GM12873 (cell line): Measurements from ENCODE around the gene CWF19L2.

Source experiments
- CTCF ChIP-seq: IDR thresholded peaks from 2 replicates; pipeline ENCODE4 v1.5.1; 2012; ENCODE audit warnings: low read depth, mild to moderate bottlenecking, moderate library complexity, low read length, control low read depth; ENCODE audit not compliant: insufficient read depth; ENCODE audit errors: missing control alignments

The CWF19L2 gene

DNA sequence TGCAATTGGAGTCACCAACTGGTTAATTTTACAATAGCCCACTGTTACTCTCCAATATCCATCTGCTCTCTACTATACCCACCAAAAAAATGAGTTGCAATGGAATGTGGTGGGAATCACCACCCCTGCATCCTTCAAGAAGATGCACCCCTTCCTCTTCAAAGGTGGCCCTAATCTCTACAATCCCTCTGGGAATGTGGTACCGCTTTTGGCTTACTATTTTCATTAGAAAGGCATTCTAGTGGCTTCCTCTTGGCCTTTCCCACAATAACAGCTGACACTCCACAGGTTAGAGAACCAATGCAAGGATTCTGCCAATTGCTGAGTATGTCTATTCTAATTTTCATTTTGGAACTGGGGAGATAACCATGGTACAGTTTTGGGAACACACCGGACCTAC lies 33.2 kb upstream of the CWF19L2 start:
- TF ChIP-seq CTCF = no peak

DNA sequence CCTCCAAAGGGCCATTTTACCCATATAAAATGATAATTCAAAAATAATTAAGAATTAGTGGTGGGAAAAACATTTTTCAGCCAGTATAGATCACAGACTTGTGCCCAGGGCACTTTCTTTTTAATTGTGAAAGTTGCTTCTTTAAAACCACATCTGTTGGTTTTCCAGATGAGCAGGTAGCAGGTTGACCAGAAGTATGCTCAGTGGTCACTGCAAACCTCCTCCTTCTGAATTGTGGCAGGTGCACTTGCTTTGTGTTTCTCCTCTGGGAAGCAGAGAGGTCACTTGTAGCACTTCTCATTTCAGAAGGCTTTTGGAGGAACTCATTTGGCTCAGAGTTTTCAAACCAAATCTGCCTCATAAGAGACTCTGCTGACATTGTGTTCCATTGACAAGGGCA lies 24.6 kb upstream of the CWF19L2 start:
- TF ChIP-seq CTCF = no peak

DNA sequence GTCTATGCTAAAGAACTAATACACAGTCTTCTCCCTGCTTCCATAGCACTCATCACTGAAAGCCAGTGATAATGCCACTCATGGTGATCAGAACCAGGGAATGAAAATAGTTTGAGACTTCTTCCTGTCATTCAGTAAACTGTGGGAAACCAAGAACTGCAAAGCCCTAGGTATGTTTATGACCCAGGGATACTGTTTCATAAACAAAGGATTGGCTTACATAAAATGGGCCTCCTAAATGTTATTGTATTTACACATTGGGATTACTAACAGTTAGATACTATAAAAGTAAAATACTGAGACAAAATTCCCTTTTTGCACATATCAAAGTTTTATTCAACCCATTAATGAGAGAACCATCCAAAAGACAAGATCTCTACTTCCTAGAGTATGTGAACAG lies 21.3 kb upstream of the CWF19L2 start:
- TF ChIP-seq CTCF = no peak

- TF ChIP-seq CTCF = no peak
These were observed 20.2 kb upstream of the CWF19L2 start for GRCh38 chr11:107477820-107478219.

GRCh38 chr11:107473792-107474191 lies 16.2 kb upstream of the CWF19L2 start:
- no peak for TF ChIP-seq CTCF

DNA sequence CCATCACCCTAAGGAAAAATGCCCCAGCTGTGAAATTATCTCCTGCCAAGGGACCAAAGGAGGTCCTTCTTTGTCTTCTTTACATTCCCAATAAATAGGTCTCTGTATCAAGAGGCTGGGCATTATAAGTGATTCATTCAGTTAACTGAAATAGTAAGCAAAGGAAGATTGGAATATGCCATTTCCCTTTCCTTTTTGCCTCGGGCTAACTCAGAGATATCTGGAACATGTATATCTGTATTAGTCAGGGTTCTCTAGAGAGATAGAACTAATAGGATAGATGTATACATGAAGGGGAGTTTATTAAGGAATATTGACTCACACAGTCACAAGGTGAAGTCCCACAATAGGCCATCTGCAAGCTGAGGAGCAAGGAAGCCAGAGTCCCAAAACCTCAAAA lies 15.3 kb upstream of the CWF19L2 start:
- no peak for TF ChIP-seq CTCF

DNA sequence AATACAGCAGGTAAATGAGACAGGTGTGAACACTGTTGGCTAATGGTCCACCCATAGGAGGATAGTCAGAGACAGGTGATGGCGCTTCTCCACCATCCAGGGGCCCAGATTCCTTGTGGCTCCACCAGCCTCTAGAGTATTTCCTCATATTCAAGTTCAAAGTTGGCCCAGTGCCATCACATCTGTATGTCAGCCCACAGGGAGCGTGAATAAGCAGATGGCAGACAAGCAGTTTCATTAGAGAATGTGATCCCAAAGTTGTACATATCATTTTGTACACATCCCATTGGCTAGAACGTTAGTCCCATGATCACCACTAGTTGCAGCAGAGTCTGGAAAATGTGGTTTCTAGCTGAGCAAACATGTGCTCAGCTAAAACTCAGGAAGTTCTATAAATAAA lies 11.0 kb upstream of the CWF19L2 start:
- TF ChIP-seq CTCF = no peak

- no peak for TF ChIP-seq CTCF
These were observed 10.1 kb upstream of the CWF19L2 start for GRCh38 chr11:107467696-107468095.
